ENCODE results near the gene AVP.
"Not testable (repeated sequence)": the region's sequence is repeated elsewhere in the genome, so short reads cannot be mapped to it uniquely, and the experiment has no call there.

Gene AVP

GRCh38 chr20:3082955-3083952, 1.3 kb downstream of the AVP start:
- no peak for FAIRE-seq

GRCh38 chr20:3082306-3082951, 2.1 kb downstream of the AVP start:
- no peak for FAIRE-seq

DNA sequence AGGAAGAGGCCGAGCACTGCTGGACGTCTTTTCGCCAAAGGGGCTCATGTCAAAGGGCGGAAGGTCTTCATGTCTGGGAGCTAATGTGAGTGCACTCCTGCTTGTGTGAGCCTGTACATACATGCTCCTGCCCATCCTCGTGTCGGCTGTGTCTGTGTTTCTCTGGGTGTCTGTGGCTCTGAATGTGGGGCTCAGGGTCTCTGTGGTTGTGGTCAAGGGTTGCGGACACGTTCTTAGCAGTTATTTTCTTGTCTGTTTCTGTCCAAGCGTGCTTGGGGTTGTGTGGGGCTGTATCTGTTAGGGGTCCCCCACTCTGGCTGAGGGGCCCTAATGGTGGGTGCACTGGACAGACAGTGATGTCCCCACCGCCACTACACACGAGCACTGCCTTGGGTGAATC, 2.9 kb downstream of the AVP start:
- FAIRE-seq: no peak

- FAIRE-seq: no peak
Observed at GRCh38 chr20:3080939-3081388, 3.6 kb downstream of the AVP start.

GRCh38 chr20:3077618-3078134, 6.8 kb downstream of the AVP start:
- FAIRE-seq: no peak

GRCh38 chr20:3075315-3075714, 9.2 kb downstream of the AVP start:
- not testable (repeated sequence) for FAIRE-seq

DNA sequence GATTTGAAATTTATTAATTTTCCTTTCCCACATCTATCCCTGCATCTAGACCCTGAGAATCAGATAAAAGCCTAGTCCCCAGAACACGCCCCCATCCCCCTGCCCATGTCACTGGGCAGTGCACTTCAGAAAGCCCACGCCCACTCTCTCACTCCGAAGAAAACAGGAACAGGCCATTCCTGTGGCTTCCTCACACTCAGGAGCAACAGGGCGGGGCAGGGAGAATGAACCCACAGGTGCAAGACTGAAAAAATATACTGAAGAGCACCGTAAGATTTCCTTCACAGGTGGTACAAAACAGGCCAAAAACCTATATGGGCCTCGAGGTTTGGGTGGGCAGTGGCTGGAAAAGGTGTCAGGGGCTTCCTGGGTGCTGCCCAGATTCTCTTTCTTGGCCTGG, 9.7 kb downstream of the AVP start:
- FAIRE-seq: no peak

DNA sequence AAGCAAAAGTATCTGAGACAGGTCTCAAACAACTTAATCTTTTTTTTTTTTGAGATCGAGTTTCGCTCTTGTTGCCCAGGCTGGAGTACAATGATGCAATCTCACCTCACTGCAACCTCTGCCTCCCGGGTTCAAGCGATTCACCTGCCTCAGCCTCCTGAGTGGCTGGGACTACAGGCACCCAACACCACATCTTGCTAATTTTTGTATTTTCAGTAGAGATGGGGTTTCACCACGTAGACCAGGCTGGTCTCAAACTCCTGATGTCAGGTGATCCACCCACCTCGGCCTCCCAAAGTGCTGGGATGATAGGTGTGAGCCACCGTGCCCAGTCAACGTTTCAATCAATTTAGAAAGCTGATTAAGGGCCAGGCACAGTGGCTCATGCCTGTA, 11.3 kb downstream of the AVP start:
- not testable (repeated sequence) for FAIRE-seq

DNA sequence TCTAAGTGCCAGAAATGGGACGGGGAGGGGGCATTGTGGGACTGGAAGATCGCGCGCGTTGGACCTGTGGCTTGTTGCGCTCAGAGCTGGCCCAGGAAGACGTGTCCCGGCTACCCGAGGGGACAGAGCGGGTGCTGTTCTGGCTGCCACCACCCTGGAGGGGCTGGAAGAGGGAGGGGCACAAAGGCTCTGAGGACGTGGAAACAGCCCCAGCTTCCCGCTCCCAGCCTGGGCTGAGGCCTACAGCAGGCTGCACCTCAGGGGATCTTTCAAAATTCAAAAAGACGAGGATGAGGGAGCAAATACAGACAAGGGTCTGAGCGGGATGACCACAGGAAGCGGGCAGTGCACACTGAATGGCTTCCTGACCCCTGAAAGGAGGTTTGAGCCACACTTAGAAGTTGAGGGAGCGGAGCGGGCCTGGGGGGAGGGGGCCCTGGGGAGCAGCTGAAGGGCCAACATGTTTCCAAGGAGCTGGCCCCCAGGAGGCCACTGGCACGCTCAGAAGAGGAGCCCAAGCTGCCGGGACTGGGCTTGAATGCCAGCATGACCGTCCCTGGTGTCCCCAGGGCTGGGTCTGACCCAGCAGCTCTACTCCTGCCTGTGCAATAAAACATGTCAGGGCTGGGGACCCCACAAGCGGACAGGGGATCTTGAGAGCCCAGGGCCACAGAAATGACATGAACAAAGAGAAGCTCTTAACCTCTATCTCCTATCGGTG, 11.8 kb downstream of the AVP start:
- FAIRE-seq: no peak

- no peak for FAIRE-seq
Observed at GRCh38 chr20:3071610-3072529, 12.7 kb downstream of the AVP start, which contains the start of gene OXT. OXT (plus strand) TSS chr20:3071620; CDS start chr20:3071656, 36 bp downstream.

DNA sequence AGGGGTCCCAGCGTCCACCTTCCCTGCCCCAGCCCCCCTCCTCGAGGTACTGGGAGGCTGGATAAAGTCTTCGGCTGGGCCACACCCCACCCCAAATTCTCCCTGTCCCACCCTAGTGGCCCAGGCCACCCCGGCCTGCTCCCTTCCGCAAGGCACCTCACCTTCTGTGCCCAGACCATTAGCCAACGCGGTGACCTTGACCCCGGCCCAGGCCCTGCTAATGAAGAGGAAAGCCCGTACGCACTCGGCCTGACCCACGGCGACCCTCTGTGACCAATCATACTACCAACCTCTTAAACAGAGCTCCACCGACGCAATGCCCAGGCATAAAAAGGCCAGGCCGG, 13.3 kb downstream of the AVP start:
- no peak for FAIRE-seq

DNA sequence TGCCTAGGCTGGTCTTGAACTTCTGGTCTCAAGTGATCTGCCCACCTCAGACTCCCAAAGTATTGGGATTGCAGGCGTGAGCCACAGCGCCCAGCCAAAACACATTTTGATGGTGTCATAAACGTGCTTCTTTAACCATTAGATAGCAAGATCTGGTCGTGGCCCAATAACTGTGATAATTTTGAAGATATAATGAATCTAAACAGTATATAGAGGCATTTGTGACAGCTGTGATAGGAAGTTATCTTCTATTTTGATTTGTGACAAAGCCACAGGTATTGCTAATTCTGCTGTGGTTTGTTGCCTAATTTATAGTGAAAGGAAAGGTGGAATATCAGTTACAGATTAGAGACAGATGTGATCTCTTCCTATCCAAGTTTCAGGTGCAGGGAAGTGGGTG, 13.8 kb downstream of the AVP start:
- FAIRE-seq: no peak

- FAIRE-seq: no peak
Observed at GRCh38 chr20:3068986-3069900, 15.3 kb downstream of the AVP start.

- FAIRE-seq: no peak
Observed at GRCh38 chr20:3068075-3068474, 16.4 kb downstream of the AVP start.

GRCh38 chr20:3067139-3068014, 17.1 kb downstream of the AVP start:
- FAIRE-seq: no peak

GRCh38 chr20:3064119-3064518, 20.4 kb downstream of the AVP start:
- not testable (repeated sequence) for FAIRE-seq

GRCh38 chr20:3059489-3059888, 25.0 kb downstream of the AVP start:
- FAIRE-seq: no peak

- no peak for FAIRE-seq
Observed at GRCh38 chr20:3051385-3052019, 33.0 kb downstream of the AVP start.
